ENCODE data around the gene ANO6. TPM values are rescaled to one million over a fixed set of nuclear protein-coding genes. Genes with fewer than 3 reads are reported as not detected.

Gene ANO6
- total RNA-seq, 2 donors from 2014 or later, result 35.2 to 55.1 TPM

GRCh38 chr12:45217846-45218245 lies 2.0 kb downstream of the ANO6 start:
- H3K9me3 Mint-ChIP-seq, result no peaks in the 10 kb centered on the region

GRCh38 chr12:45219621-45220020 lies 3.7 kb downstream of the ANO6 start:
- H3K9me3 Mint-ChIP-seq, result no peaks in the 10 kb centered on the region
- no peak overlapping the region for H3K27ac Mint-ChIP-seq
- no peak overlapping the region for H3K4me3 Mint-ChIP-seq
- no peaks in the 10 kb centered on the region for H3K36me3 Mint-ChIP-seq
- H3K4me1 Mint-ChIP-seq (ENCODE audit: low read depth in 2 of 2), result peaks cover 47 to 64% of the 10 kb centered on the region in 2 donors
- no peaks in the 10 kb centered on the region for H3K27me3 Mint-ChIP-seq
- DNase-seq (ENCODE audit: low spot score) (no peak), ATAC-seq (no peak)

More at GRCh38 chr12:45217846-45218245, 2.0 kb downstream of the ANO6 start:
- H3K36me3 Mint-ChIP-seq, result no peaks in the 10 kb centered on the region
- no peaks in the 10 kb centered on the region for H3K27me3 Mint-ChIP-seq
- H3K4me1 Mint-ChIP-seq (ENCODE audit: low read depth in 2 of 2), result peaks cover 43 to 62% of the 10 kb centered on the region in 2 donors
- DNase-seq (ENCODE audit: low spot score), result no peak
- H3K4me3 Mint-ChIP-seq, result peak overlapping the region; percentile 99
- H3K27ac Mint-ChIP-seq, result peak overlapping the region in 1 of 2 donors; percentile 85
- ATAC-seq, result no peak

GRCh38 chr12:45220363-45220931 lies 4.6 kb downstream of the ANO6 start:
- Mint-ChIP-seq H3K4me1 (ENCODE audit: low read depth in 2 of 2) (peaks cover 41 to 56% of the 10 kb centered on the region in 2 donors), H3K36me3 (no peaks in the 10 kb centered on the region), H3K27ac (no peak overlapping the region), H3K9me3 (no peaks in the 10 kb centered on the region), H3K27me3 (no peaks in the 10 kb centered on the region), H3K4me3 (no peak overlapping the region)
- ATAC-seq, result no peak
- no peak for DNase-seq (ENCODE audit: low spot score)

- no peak for DNase-seq (ENCODE audit: low spot score)
- ATAC-seq, result no peak
- Mint-ChIP-seq H3K4me1 (ENCODE audit: low read depth in 2 of 2) (peaks cover 37 to 52% of the 10 kb centered on the region in 2 donors), H3K9me3 (no peaks in the 10 kb centered on the region), H3K27me3 (no peaks in the 10 kb centered on the region), H3K27ac (no peak overlapping the region), H3K36me3 (no peaks in the 10 kb centered on the region), H3K4me3 (no peak overlapping the region)
Measured at GRCh38 chr12:45220969-45221368, 5.1 kb downstream of the ANO6 start.

- Mint-ChIP-seq H3K36me3 (no peaks in the 10 kb centered on the region), H3K9me3 (no peaks in the 10 kb centered on the region), H3K4me3 (no peak overlapping the region), H3K27ac (peak overlapping the region in 1 of 2 donors; percentile 10), H3K4me1 (ENCODE audit: low read depth in 2 of 2) (peaks cover 45 to 56% of the 10 kb centered on the region in 2 donors), H3K27me3 (no peaks in the 10 kb centered on the region)
- ATAC-seq (no peak), DNase-seq (ENCODE audit: low spot score) (no peak)
Measured at GRCh38 chr12:45223868-45224267, 8.0 kb downstream of the ANO6 start.

GRCh38 chr12:45224311-45224710 lies 8.4 kb downstream of the ANO6 start:
- Mint-ChIP-seq H3K27me3 (no peaks in the 10 kb centered on the region), H3K9me3 (no peaks in the 10 kb centered on the region), H3K27ac (no peak overlapping the region), H3K4me1 (ENCODE audit: low read depth in 2 of 2) (peaks cover 45 to 56% of the 10 kb centered on the region in 2 donors), H3K4me3 (no peak overlapping the region), H3K36me3 (no peaks in the 10 kb centered on the region)
- DNase-seq (ENCODE audit: low spot score) (no peak), ATAC-seq (no peak)

- no peaks in the 10 kb centered on the region for H3K27me3 Mint-ChIP-seq
- H3K4me3 Mint-ChIP-seq, result no peak overlapping the region
- peaks cover 35 to 41% of the 10 kb centered on the region in 2 donors for H3K4me1 Mint-ChIP-seq (ENCODE audit: low read depth in 2 of 2)
- H3K36me3 Mint-ChIP-seq, result no peaks in the 10 kb centered on the region
- no peak for DNase-seq (ENCODE audit: low spot score)
- no peaks in the 10 kb centered on the region for H3K9me3 Mint-ChIP-seq
- H3K27ac Mint-ChIP-seq, result no peak overlapping the region
- no peak for ATAC-seq
Measured at GRCh38 chr12:45226021-45226420, 10.1 kb downstream of the ANO6 start.

- H3K27me3 Mint-ChIP-seq, result no peaks in the 10 kb centered on the region
- H3K9me3 Mint-ChIP-seq, result no peaks in the 10 kb centered on the region
- H3K27ac Mint-ChIP-seq, result peak overlapping the region in 1 of 2 donors; percentile 30
- ATAC-seq (no peak), DNase-seq (ENCODE audit: low spot score) (no peak)
- H3K4me3 Mint-ChIP-seq, result no peak overlapping the region
- H3K4me1 Mint-ChIP-seq (ENCODE audit: low read depth in 2 of 2), result peaks cover 36 to 43% of the 10 kb centered on the region in 2 donors
- H3K36me3 Mint-ChIP-seq, result no peaks in the 10 kb centered on the region
Measured at GRCh38 chr12:45227316-45228067, 11.6 kb downstream of the ANO6 start.

GRCh38 chr12:45231515-45232145 lies 15.7 kb downstream of the ANO6 start:
- Mint-ChIP-seq H3K9me3 (no peaks in the 10 kb centered on the region), H3K27me3 (no peaks in the 10 kb centered on the region), H3K36me3 (peaks cover under 1% of the 10 kb centered on the region), H3K4me1 (ENCODE audit: low read depth in 2 of 2) (peaks cover 60 to 63% of the 10 kb centered on the region in 2 donors), H3K4me3 (no peak overlapping the region), H3K27ac (peak overlapping the region in 1 of 2 donors; percentile 95)
- no peak for DNase-seq (ENCODE audit: low spot score)
- no peak for ATAC-seq

- no peaks in the 10 kb centered on the region for H3K27me3 Mint-ChIP-seq
- H3K4me3 Mint-ChIP-seq, result no peak overlapping the region
- no peak for DNase-seq (ENCODE audit: low spot score)
- H3K36me3 Mint-ChIP-seq, result peaks cover 5% of the 10 kb centered on the region
- H3K9me3 Mint-ChIP-seq, result no peaks in the 10 kb centered on the region
- no peak for ATAC-seq
- peaks cover 62 to 66% of the 10 kb centered on the region in 2 donors for H3K4me1 Mint-ChIP-seq (ENCODE audit: low read depth in 2 of 2)
- peak overlapping the region; percentile 88 to 95 for H3K27ac Mint-ChIP-seq
Measured at GRCh38 chr12:45232146-45232755, 16.4 kb downstream of the ANO6 start.

- H3K27ac Mint-ChIP-seq, result peak overlapping the region; percentile 88 to 95
- H3K27me3 Mint-ChIP-seq, result no peaks in the 10 kb centered on the region
- DNase-seq (ENCODE audit: low spot score) (no peak), ATAC-seq (peak; percentile 48 to 50)
- H3K36me3 Mint-ChIP-seq, result peaks cover 5% of the 10 kb centered on the region
- peak overlapping the region; percentile 81 for H3K4me3 Mint-ChIP-seq
- no peaks in the 10 kb centered on the region for H3K9me3 Mint-ChIP-seq
- peaks cover 56 to 60% of the 10 kb centered on the region in 2 donors for H3K4me1 Mint-ChIP-seq (ENCODE audit: low read depth in 2 of 2)
Measured at GRCh38 chr12:45232756-45233372, 17.0 kb downstream of the ANO6 start.

GRCh38 chr12:45234139-45234865 lies 18.4 kb downstream of the ANO6 start:
- DNase-seq (ENCODE audit: low spot score) (no peak), ATAC-seq (peak; percentile 69 to 72)
- Mint-ChIP-seq H3K27ac (peak overlapping the region; percentile 88 to 95), H3K4me1 (ENCODE audit: low read depth in 2 of 2) (peaks cover 51 to 57% of the 10 kb centered on the region in 2 donors), H3K4me3 (peak overlapping the region; percentile 81), H3K36me3 (peaks cover 5% of the 10 kb centered on the region), H3K27me3 (no peaks in the 10 kb centered on the region), H3K9me3 (no peaks in the 10 kb centered on the region)

Data from natural killer cell treated with Interleukin-12 subunit alpha and Interleukin-12 subunit beta and Interleukin-15 and Interleukin-18, amount 100 ng/mL, for 72 hours (primary cell).